HCT116 (cell line): Measurements from ENCODE around the gene BAG2. TPM values are rescaled to one million over a fixed set of nuclear protein-coding genes. Genes with fewer than 3 reads are reported as not detected.

Experiments
- ATAC-seq: fragments of 200-7000 bp; cut with Tn5 transposase; 2 replicates; pipeline ENCODE4 v1.9.1; 2020; ENCODE audit warnings: mild to moderate bottlenecking, moderate library complexity
- BruUV-seq: library from RNA; stranded (reverse); fragments of 400-500 nt; replicated peaks from 2 replicates; lab custom pipeline; 2021; lab: Mats Ljungman, UMichigan
- CTCF ChIA-PET: fragments of 300-600 bp; sonication (Branson Sonifier 250); formaldehyde crosslinking; loops from one replicate; lab custom pipeline; 2021; ENCODE audit warnings: antibody characterized with exemption; lab: Charles Lee
- POLR2A ChIA-PET: fragments of 300-600, 350-600 bp; sonication (Branson Sonifier 250); formaldehyde crosslinking; loops from one replicate; lab custom pipeline; 2021; ENCODE audit warnings: antibody characterized with exemption; lab: Charles Lee
- RAD21 ChIA-PET, 2 experiments: fragments of 300-600 bp; sonication (Branson Sonifier 250); formaldehyde crosslinking; loops; one replicate each; lab custom pipeline; 2023; ENCODE audit warnings: low total read pairs in 2 of 2; ENCODE audit not compliant: uncharacterized antibody in 2 of 2, unreplicated experiment in 2 of 2, low non-redundant PET in 1 of 2; lab: Charles Lee
- DNase-seq: peaks from one replicate; pipeline ENCODE4 v3.0.0-alpha.2; 2010; ENCODE audit warnings: low read depth, low spot score
- H2AFZ ChIP-seq: fragments of 200-600 bp; shearing (Covaris generic), sonication (generic); 2 replicates; pipeline ENCODE4 v1.6.1; 2017; ENCODE audit warnings: low read depth, mixed run types, mixed read lengths, antibody characterized with exemption, low read length; ENCODE audit not compliant: poor library complexity, severe bottlenecking
- H3K27ac ChIP-seq: 2 replicates; pipeline ENCODE4 v1.5.1; 2012; ENCODE audit warnings: low read depth, low read length
- H3K27me3 ChIP-seq: fragments of 200-600 bp; sonication (generic); 2 replicates; pipeline ENCODE4 v1.6.1; 2016; ENCODE audit warnings: mixed run types, low read length, mixed read lengths; ENCODE audit not compliant: insufficient read depth
- H3K36me3 ChIP-seq, 2 experiments: fragments of 200-500 bp in 1 of 2; fragments of 200-600 bp in 1 of 2; sonication (Bioruptor generic) in 1 of 2; sonication (generic) in 1 of 2; 2 replicates each; pipeline versions ENCODE4 v1.5.1 to v1.6.1; 2014 to 2016; ENCODE audit warnings: low read length in 2 of 2, inconsistent platforms in 1 of 2, mixed read lengths in 1 of 2, mixed run types in 1 of 2; ENCODE audit not compliant: insufficient read depth in 2 of 2, control insufficient read depth in 1 of 2
- H3K4me1 ChIP-seq, 2 experiments: fragments of 200-600 bp in 1 of 2; sonication (generic) in 1 of 2; 2 replicates each; pipeline versions ENCODE4 v1.5.1 to v1.6.1; 2012 to 2017; ENCODE audit warnings: low read length in 2 of 2, inconsistent platforms in 1 of 2, mild to moderate bottlenecking in 1 of 2, mixed read lengths in 1 of 2, mixed run types in 1 of 2, moderate library complexity in 1 of 2; ENCODE audit not compliant: insufficient read depth in 2 of 2, control insufficient read depth in 1 of 2
- H3K4me2 ChIP-seq: fragments of 200-600 bp; sonication (generic); 2 replicates; pipeline ENCODE4 v1.6.1; 2017; ENCODE audit warnings: mixed run types, low read length, mixed read lengths
- H3K4me3 ChIP-seq, 2 experiments: fragments of 200-600 bp in 1 of 2; sonication (generic) in 1 of 2; replicated peaks in 1 of 2; 2 replicates each; pipeline ENCODE4 v1.5.1; 2011 to 2016; ENCODE audit warnings: low read length in 2 of 2, control low read depth in 1 of 2, low read depth in 1 of 2, mild to moderate bottlenecking in 1 of 2, mixed read lengths in 1 of 2, mixed run types in 1 of 2
- H3K79me2 ChIP-seq: fragments of 200-600 bp; sonication (generic); 2 replicates; pipeline ENCODE4 v1.6.1; 2017; ENCODE audit warnings: mild to moderate bottlenecking, mixed run types, low read length, moderate library complexity, mixed read lengths; ENCODE audit not compliant: insufficient read depth
- H3K9ac ChIP-seq: fragments of 200-600 bp; sonication (generic); 2 replicates; pipeline ENCODE4 v1.6.1; 2016; ENCODE audit warnings: low read length, mixed read lengths
- H3K9me2 ChIP-seq: fragments of 200-600 bp; sonication (generic), shearing (Covaris generic); 2 replicates; pipeline ENCODE4 v1.6.1; 2017; ENCODE audit warnings: mixed run types, mild to moderate bottlenecking, moderate library complexity; ENCODE audit not compliant: insufficient read depth
- H3K9me3 ChIP-seq, 2 experiments: fragments of 200-500 bp in 1 of 2; fragments of 200-600 bp in 1 of 2; sonication (Bioruptor generic) in 1 of 2; sonication (generic) in 1 of 2; 2 replicates each; pipeline ENCODE4 v1.6.1; 2014 to 2017; ENCODE audit warnings: low read length in 2 of 2, mixed read lengths in 2 of 2, inconsistent platforms in 1 of 2, low read depth in 1 of 2, mild to moderate bottlenecking in 1 of 2, mixed run types in 1 of 2, moderate library complexity in 1 of 2; ENCODE audit not compliant: control insufficient read depth in 1 of 2, insufficient read depth in 1 of 2
- H4K20me1 ChIP-seq: fragments of 200-600 bp; sonication (generic), shearing (Covaris generic); 2 replicates; pipeline ENCODE4 v1.6.1; 2017; ENCODE audit warnings: mixed run types, mild to moderate bottlenecking, moderate library complexity; ENCODE audit not compliant: insufficient read depth
- ELF1 ChIP-seq: IDR thresholded peaks from 2 replicates; pipeline ENCODE4 v1.6.1; 2012; ENCODE audit warnings: low read depth, borderline replicate concordance
- JUND ChIP-seq: IDR thresholded peaks from 2 replicates; pipeline ENCODE4 v1.6.1; 2012
- POLR2A ChIP-seq: IDR thresholded peaks from 2 replicates; pipeline ENCODE4 v1.7.0; 2011; ENCODE audit warnings: borderline replicate concordance; ENCODE audit not compliant: insufficient read depth, insufficient read length; ENCODE audit errors: extremely low read depth
- POLR2AphosphoS5 ChIP-seq: IDR thresholded peaks from 2 replicates; pipeline ENCODE4 v1.6.1; 2011; ENCODE audit warnings: mild to moderate bottlenecking, low read depth, low read length, moderate library complexity
- ZFX ChIP-seq: fragments of 450-650 bp; IDR thresholded peaks from 2 replicates; pipeline ENCODE4 v1.6.1; 2017
- intact Hi-C: fragments of 100-400 bp; cut with micrococcal nuclease; formaldehyde crosslinking; loops from 2 replicates; pipeline ENCODE4 v1.10.0; 2022
- total RNA-seq: library from RNA; stranded (reverse); gene quantifications from one replicate; pipeline ENCODE4 v1.2.1, GENCODE V29; 2021; ENCODE audit not compliant: unreplicated experiment
- TF ChIP-seq, protein P1 (sequence below): IDR thresholded peaks from 2 replicates; pipeline ENCODE4 v1.6.1; 2011; ENCODE audit warnings: mild to moderate bottlenecking, low read length, moderate library complexity; ENCODE audit not compliant: insufficient replicate concordance; ENCODE audit errors: extremely low read depth

The BAG2 gene
- total RNA-seq, 1 experiment from 2014 or later, result 13.5 TPM

DNA sequence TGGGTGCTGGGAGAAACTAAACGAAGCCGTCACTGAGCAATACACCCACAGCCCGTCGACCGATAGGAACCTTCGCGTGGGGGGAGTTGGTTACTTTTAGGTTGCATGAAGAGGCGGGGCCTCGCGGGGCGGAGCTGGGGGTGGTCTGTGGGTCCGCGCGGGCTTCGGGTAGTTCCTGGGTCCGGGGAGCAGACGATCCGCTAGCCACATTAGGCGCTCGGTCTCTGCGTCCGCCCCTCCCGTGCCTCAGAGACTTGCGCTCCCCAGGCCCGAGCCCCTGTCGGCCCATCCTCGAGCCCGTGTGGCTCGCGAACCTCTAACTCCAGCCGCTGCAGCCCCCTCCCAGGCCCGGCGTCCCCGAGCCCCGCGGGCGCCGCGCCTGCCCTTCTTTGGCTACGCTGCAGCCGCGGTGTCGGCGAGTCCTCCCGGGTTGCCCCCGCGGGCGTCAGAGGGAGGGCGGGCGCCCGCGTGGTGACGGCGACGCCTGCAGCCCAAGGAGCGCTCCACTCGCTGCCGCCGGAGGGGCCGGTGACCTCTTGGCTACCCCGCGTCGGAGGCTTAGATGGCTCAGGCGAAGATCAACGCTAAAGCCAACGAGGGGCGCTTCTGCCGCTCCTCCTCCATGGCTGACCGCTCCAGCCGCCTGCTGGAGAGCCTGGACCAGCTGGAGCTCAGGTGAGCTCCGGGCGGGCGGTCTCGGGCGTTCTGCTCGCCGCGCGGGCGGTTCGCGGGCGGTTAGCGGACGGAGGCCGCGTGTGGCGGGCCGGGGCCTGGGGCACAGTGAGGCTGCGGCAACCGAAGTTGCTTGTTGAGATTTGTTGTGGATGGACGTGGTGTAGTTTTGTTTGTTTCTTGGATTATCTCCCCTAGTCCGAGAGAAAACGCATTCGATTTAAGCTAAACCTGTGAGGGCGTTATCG is at the start of gene BAG2 (continued):
- TF ChIP-seq ELF1 (no peak), JUND (peak; percentile 30), ZFX (peak; percentile 78), POLR2A (peak; percentile 96)
- TF ChIP-seq, protein P1, sequence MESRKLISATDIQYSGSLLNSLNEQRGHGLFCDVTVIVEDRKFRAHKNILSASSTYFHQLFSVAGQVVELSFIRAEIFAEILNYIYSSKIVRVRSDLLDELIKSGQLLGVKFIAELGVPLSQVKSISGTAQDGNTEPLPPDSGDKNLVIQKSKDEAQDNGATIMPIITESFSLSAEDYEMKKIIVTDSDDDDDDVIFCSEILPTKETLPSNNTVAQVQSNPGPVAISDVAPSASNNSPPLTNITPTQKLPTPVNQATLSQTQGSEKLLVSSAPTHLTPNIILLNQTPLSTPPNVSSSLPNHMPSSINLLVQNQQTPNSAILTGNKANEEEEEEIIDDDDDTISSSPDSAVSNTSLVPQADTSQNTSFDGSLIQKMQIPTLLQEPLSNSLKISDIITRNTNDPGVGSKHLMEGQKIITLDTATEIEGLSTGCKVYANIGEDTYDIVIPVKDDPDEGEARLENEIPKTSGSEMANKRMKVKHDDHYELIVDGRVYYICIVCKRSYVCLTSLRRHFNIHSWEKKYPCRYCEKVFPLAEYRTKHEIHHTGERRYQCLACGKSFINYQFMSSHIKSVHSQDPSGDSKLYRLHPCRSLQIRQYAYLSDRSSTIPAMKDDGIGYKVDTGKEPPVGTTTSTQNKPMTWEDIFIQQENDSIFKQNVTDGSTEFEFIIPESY, result no peak

DNA sequence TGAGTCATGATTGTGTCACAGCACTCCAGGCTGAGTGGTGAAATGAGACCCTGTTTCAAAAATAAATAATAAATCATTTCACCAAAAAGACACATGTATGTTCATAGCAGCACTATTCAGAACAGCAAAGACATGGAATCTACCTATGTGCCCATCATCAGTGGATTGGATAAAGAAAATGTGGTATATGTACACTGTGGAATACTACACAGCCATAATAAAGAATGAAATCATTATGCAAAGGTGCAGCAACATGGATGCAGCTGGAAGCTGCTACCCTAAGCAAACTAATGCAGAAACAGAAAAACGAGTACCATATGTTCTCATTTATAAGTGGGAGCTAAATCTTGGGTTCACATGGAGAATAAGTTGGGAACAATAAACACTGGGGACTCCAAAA is 49.0 kb upstream of the BAG2 start:
- no peaks in the 10 kb centered on the region for H3K9me2 ChIP-seq
- no peak overlapping the region for H3K27ac ChIP-seq
- H3K27me3 ChIP-seq, result no peaks in the 10 kb centered on the region
- H3K79me2 ChIP-seq, result peaks cover 15% of the 10 kb centered on the region; the same call in 1 of the 2 replicates
- H3K4me2 ChIP-seq, result no peak overlapping the region
- DNase-seq (no peak), ATAC-seq (no peak)
- H3K9ac ChIP-seq, result no peak overlapping the region
- H3K4me1 ChIP-seq, result no peaks in the 10 kb centered on the region
- no peak overlapping the region for H2AFZ ChIP-seq
- no peak overlapping the region for H3K4me3 ChIP-seq
- H3K36me3 ChIP-seq, result no peaks in the 10 kb centered on the region
- no TSS peak for BruUV-seq
- TF ChIP-seq POLR2A, result no peak
- TF ChIP-seq POLR2AphosphoS5, result no peak
- no peaks in the 10 kb centered on the region for H3K9me3 ChIP-seq
- POLR2A ChIA-PET, result no interaction called here
- RAD21 ChIA-PET, result no interaction called here
- intact Hi-C loops, result no loop called here
- CTCF ChIA-PET, result no interaction called here
- H4K20me1 ChIP-seq, result no peaks in the 10 kb centered on the region
